GM18520 (cell line): ENCODE results near the gene EYA4.

Source experiments
- ATAC-seq: cut with Tn5 transposase; IDR thresholded peaks from one replicate; pipeline ENCODE4 v1.9.1; 2021; ENCODE audit not compliant: unreplicated experiment

The EYA4 gene

DNA sequence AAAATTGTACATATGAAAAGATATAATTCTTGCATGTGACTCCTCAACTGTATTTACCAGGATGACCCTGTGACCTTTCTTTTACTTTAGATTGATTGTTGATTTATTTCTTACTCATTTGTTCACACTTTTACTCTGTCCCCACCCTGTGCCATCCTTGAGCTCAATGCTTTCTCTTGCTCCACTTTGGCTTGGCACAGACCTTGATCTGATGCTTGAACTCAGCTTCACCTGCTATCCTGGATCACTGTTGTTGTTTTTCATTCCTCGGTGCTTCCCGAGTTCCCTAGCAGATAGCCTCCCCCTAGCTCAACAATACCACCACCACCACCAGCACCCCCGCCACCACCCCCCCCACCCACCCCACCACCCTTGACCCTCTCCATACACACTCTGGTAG, 102.1 kb downstream of the EYA4 start:
- ATAC-seq, result no peak

DNA sequence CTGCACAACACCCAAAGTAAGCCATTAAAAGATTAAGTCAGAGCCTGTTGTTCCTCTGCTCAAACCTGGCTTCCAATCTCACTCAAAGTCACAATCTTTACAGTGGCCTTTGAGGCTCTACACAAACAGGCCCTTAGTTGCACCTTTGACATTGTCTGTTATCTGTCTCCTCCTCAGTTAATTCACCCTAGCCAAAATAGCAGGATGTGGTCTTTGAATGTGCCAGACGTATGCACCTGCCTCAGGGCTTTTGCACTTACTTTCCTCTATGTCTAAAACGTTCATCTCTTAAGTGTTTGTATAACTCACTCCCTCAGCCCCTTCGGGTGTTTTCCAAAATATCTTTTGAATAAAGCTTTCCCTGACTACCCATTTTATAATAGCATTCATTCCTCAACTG, 107.7 kb downstream of the EYA4 start:
- ATAC-seq, result no peak

DNA sequence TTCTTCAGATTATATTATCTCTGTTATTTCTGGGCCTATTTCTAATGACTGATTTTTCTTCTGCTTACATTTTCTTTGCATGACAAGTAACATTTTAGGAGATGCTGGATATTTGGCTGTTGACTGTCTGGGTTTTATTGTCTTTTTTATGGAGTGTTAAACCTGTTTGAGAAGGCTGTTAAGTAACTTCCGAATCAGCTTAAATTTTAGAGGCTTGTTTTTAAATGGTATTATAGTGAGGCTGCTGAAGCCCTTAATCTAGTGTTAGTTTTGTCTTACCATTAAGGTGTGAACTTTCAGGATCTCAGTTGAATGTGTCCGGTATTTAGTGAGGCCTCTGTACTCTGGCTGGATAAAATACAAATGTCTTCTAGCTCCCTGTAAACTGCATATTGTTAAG, 109.8 kb downstream of the EYA4 start:
- no peak for ATAC-seq

DNA sequence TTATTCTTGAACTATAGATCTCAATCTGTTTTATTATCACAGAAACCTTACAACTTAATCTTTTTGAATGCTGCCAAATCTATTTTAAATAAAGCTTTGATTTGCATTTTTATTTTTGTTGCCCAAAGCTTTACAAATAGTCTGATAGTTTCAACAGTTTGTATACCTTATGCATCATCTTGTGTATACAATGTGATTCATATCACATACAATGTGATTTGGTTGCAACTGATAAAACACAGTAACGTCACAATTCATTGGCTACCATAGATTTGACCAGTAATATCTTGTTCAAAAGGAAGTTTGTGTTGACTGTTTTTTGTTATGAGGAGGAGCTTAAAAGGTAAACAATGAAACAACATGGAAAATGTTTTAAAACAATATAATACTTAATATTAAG, 110.9 kb downstream of the EYA4 start:
- no peak for ATAC-seq

DNA sequence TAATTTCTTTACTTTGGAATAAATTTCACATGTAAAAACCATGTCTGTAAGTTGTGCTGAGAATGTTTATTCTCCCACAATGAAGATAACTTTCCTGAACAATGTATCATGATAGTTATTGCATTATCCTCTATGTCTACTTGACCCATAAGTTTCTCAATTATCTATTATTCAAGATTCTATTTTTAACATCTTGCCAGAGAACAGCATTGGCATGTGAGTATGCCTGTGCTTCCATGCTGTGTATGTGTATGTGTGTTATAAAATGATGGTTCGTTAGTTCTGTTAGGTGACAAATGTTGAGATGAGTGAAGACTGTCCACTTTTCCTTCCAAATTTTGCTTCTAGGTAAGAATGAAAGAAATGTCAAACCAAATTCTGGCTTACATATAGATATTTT, 111.9 kb downstream of the EYA4 start:
- no peak for ATAC-seq

DNA sequence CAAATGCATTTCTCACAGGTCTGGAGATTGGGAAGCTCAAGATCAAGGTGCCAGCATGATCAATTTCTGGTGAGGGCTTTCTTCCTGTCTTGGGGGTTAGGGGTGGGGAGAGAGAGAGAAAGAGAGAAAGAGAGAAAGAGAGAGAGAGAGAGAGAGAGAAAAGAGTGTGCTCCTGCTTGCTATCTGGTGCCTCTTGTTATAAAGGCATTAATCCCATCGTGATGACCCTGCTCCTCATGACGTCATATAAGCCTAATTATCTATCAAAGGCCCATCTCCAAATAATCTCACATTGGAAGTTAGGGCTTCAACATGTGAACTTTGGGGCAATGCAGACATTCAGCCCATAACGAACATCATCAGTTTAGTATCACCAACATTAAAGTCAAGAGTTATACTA, 114.8 kb downstream of the EYA4 start:
- no peak for ATAC-seq

DNA sequence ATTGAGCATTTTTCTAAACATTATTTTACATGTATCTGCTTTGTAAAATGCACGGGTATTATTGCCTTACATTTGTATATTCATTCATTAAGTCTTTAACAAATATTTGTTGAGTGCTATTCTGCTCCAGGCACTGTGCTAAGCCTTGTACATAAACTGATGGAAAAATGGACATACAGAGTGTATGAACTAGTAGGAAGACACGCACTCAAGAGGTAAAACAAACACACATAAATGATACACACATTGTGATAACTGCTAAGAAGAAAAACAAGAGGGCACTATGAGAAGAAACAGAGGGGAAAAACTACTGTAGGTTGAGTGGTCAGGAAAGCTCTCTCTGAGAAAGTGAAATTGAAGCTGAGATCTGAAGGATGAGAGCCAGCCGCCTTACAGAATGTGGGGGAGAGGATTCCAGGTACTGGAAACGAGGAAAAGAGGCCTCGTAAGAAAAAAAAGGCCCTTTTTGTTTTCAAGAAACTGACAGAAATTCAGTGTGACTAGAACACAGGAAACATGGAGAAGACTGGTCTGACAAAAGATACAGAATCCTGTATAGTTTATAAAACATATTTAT, 117.5 kb downstream of the EYA4 start:
- ATAC-seq, result no peak

DNA sequence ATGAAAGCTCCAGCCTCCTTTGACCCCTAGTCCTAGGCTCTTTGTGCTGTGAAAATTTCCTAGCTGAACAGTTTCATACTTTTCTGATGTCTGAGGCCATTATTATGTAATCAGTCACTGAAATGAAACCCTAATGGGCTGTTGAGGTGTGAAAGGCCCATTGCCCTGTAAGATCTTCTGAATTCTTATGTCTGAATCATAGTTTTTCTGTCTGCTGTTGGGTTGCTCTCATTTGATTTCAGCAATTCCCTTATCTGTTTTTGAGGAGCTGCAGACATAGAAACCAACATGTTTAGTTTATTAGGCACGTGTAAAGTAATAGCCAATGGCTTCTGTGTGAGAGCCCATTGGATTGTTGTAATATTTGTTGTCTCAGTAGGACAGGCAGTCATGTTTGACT, 118.1 kb downstream of the EYA4 start:
- ATAC-seq, result no peak

DNA sequence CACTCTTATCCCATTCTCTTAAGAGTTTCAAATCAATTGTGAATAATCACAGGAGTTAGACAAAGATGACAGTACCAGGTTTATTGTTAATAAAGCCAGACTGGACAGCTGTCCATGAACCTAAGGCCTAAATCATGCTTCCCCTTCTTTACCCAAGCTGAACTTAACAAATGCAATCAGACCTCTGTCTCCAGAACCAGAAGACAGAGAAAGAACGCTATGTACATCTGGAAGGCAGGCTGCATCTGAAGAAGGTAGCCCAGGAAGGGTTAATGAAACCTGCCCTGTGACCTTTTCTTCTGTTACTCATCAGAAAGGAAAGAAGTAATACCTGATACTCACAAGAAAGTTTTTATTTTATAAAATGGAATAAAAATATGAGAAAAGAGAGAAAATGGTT, 118.6 kb downstream of the EYA4 start:
- ATAC-seq, result no peak

DNA sequence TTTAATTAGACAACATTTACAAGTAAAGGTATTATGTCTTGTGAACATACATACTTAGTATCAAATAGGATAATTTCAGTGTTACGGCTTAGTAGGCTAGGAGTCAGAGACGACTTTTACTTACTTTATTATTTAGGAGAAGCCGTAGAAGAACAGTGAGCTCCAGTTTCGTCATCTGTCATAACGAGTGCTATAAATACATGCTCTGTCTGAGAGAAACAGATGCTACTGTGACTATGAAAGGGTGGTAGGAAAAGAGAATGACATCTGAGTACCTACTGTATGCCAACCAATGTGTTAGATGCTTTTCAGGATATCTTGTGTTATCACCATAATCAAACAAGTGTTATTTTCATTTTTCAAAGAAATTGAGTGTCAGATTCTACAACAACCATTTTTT, 119.0 kb downstream of the EYA4 start:
- no peak for ATAC-seq

DNA sequence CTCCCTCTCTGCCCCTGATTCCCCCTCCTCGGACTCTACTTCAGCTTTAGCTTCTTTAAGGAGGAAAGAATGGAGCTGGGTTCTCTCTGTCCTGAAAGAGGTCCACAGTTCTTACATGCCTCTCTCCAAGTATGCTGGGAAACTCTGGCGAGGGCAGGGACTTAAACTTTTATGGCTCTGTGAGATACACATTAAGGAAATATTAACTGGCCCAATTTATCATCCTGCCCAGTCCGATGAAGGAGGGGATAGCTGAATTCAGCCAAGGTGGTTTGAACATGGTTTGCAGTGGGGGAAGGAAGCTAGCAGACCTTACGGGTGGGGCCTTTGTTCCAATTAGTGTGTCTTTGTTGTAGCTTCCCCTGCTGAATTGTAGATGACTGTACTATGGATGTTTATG, 121.7 kb downstream of the EYA4 start:
- no peak for ATAC-seq

DNA sequence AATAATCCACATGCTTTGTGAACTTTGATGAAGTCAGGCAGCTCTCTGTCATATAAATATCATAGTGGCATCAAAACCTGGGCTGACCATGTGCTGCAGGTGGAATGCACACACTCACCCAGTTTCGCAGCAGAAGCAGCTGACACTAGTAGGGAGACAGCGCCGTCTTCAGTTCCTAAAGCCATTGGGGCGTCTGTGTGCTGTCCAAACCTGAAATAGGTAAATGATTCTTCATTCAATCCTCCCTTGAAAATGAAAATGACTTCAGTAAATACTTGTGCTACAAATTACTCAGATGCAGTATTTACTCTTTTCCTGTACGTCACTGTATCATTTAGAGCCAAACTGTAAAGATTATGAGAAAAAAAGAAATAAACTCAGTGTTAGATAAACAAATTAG, 127.5 kb downstream of the EYA4 start:
- ATAC-seq, result no peak

DNA sequence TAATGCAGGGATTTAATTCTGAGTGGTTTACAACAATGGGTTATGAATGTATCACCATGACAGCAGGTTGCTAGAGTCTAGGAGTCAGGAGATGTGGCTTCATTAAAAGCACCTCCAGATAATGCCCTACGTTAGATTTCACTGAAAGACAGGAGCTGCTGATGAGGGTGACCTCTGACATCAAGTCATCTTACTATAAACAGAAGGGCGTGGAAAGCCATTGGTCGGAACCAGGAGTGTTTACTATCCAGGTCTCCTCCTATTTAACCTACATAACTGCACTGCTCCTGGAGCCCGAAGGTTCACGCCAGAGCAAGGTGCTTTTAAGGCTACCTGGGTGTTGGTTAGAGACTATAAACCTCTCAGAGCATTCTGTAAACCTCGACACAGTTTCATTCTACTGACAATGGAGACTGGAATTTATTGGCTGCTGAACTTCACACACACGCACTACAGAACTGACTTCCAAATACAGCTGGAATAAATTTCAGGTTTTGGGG, 128.7 kb downstream of the EYA4 start:
- ATAC-seq, result no peak

DNA sequence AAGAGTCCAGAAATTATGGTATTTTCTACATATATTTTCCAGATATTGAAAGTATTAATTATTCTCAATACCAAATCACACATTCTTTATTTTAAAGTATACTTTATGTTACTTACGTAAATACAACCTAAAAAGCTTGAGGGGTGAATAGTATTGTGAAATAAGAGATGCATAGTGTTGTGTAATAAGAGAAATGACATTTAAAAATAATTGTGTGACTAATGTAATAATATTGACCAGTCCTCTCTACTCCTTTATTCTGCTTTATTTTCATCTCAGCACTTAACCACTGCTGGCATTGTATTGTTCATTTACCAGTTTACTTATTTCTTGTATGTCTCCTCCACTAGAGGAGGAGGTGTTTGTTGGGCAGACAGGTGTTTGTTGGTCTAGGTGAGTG, 135.6 kb downstream of the EYA4 start:
- no peak for ATAC-seq

DNA sequence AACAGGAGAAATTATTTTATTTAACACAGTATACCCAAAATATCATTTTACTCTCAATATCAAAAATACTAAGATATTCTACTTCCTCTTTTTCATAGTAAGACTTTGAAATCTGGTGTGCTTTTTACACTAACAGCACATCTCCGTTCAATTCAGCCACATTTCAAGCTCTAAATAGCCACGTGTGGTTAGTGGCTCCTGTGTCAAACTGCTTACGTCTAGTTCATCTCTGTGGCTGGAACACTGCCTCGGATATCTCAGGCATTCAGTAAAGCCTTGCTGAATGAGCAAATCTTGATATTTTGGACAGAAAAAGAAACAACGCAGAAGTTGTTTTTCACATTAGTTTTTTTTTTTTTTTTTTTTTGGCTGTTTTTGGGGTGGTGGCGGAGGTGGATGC, 136.1 kb downstream of the EYA4 start:
- no peak for ATAC-seq

DNA sequence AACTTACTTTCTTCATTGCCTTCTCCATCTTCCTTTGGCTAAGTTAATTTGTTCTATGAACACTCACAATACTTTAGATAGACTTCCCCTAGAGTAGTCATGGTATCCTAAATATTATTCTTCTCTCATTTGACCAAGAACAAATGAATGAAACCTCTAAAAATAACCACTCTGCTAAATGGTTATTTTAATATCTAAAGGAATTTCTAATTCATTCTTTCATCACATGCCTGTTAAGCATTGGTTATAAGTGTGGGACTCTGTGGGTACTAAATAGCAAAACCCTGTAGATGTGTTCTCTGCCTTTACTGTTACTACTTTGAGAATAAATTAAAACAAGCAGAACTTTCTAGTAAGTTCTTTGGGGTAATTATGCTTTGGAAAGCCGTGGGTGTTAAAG, 138.9 kb downstream of the EYA4 start:
- no peak for ATAC-seq

DNA sequence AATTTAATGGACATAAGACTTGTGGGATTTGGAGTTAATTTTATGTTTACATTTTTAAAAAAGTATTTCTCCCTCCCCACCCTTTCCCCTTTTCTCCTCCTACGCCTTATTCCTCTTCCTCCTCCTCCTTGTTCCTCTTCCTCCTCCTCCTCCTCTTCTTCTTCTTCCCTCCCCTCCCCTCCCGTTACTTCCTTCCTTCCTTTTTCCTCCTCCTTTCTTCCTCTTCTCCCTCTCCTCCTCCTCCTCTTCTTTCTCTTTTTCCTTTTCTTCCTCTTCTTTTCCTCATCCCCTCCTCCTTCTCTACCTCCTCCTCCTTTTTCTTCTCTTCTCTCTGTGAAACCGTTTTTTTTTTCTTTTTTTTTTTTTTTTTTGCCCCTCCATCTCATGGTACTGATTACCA, 139.6 kb downstream of the EYA4 start:
- no peak for ATAC-seq

DNA sequence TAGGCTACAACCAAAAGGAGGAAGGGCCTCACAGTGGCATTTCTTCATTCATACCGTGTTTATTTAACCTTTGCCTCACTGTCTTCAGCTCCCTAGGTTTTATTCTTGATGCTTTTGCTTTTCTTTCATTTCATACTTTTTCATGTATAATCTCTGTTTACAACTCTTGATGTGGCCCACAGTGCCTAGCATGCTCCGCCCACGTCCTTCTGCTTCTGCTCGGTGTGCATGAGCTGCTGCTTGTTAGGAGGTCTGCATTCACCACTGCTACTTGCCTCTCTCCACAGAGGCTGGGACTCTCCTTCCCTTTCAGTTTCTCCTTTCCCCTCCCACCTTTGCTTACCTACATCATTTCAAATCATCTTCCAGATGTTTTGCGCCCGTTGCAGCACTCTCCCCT, 147.6 kb downstream of the EYA4 start:
- ATAC-seq, result no peak

DNA sequence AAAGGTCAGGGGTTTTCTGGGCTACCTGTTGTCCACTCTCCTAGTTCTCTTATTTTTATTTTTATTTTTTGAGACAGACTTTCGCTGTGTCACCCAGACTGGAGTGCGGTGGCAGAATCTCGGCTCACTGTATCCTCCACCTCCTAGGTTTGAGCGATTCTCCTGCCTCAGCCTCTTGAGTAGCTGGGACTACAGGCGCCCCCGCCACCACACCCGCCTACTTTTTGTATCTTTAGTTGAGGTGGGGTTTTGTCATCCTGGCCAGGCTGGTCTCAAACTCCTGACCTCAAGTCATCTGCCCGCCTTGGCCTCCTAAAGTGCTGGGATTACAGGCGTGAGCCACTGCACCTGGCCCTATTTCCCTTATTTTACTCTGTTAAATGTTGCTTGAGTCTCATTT, 149.0 kb downstream of the EYA4 start:
- ATAC-seq, result no peak

DNA sequence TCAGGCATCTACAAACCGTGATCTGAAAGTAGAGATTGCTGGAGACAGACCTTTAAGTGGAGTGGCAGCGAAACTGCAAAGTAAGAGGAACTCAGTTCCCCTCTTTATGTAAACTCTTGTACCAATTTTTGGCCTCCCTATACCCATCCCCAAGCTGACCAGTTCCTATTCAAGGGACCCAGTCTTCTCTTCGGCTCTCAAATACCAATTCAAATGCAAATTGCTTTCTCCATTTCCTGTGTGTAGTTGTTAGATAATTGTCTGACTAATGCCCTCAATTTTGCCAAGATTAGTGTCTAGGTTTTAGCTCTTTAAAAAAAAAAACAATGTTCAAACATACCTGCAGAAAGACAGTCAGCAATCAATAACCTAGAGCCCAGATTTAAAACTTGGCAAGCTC, 150.9 kb downstream of the EYA4 start:
- no peak for ATAC-seq

DNA sequence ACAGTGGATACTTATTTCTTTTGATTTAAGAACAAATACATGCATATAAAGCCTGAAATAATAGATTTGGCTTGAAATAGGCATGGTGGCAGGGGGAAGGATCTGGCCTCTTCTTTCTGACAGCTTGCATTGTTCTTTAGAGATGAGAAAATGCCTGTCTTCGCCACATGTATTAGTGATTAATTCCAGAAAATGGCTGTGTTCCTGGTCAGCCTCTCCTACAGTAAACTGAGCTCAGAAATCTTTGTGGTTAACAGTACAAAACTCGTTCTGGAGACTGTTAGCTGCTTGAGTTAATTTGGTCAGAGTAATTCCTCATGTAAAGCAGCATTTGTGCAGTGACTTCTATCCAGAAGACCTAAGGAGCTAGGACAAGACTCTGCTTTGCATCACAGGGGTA, 151.5 kb downstream of the EYA4 start:
- ATAC-seq, result no peak

DNA sequence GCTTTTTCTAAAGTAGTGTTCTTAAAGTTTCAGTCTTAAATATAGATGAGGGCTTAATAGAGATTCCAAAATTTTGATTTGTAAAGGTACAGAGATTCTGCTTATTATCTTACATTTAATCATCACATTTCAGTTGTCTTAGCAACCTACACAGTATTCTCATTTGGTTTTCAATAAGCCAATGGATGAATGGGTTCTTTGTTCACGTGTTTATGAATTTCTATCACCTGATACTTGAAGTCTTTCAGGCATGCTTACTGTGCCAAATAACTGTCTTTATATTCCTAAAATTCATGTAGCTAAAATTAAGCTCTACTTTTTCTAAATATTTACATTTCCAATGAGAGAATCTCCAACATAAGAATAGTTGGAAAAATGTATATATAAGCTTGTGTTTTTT, 152.7 kb downstream of the EYA4 start:
- no peak for ATAC-seq

DNA sequence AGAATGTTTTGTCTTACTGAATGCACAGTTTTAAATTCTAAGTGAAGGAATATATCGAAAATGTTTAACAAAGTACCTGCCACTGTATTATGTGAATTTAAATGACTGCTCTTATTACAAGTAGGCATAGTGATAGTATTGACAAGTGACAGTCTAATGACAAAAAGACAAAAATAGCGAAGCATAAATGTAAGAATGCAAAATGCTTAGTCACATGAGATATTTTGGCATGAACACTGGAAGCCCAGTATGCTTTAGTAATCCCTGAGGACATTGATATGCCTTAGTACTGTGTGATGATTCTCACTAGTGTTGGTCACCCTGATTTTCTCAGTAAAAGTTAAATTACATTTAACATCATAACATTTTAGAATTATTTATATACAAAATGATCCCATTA, 153.5 kb downstream of the EYA4 start:
- ATAC-seq, result no peak
